ENCODE measurements around the gene MACROD1. TPM values are rescaled to one million over a fixed set of nuclear protein-coding genes. Genes with fewer than 3 reads are reported as not detected.

Gene MACROD1
- total RNA-seq, 1 donor from 2014 or later: 20.6 TPM

- no peak overlapping the region for H3K4me3 Mint-ChIP-seq (ENCODE audit: unreplicated experiment)
- peaks cover 6% of the 10 kb centered on the region for H3K27me3 Mint-ChIP-seq (ENCODE audit: low read depth)
- no peaks in the 10 kb centered on the region for H3K9me3 Mint-ChIP-seq (ENCODE audit: low read depth)
- peaks cover 3% of the 10 kb centered on the region for H3K36me3 Mint-ChIP-seq (ENCODE audit: low read depth)
- H3K4me1 Mint-ChIP-seq (ENCODE audit: low read depth): peaks cover 12% of the 10 kb centered on the region
- no peak for TF ChIP-seq CTCF (IDR thresholded peaks at IDR 0.05)
- H3K27ac Mint-ChIP-seq (ENCODE audit: unreplicated experiment): no peak overlapping the region
- DNase-seq (ENCODE audit: low spot score): no peak
Observed at GRCh38 chr11:64086258-64087123, 79.4 kb downstream of the MACROD1 start.

- TF ChIP-seq CTCF (IDR thresholded peaks at IDR 0.05): no peak
- Mint-ChIP-seq H3K9me3 (ENCODE audit: low read depth) (no peaks in the 10 kb centered on the region), H3K4me1 (ENCODE audit: low read depth) (peaks cover 5% of the 10 kb centered on the region), H3K27me3 (ENCODE audit: low read depth) (peaks cover 6% of the 10 kb centered on the region), H3K36me3 (ENCODE audit: low read depth) (peaks cover 3% of the 10 kb centered on the region), H3K27ac (ENCODE audit: unreplicated experiment) (no peak overlapping the region), H3K4me3 (ENCODE audit: unreplicated experiment) (no peak overlapping the region)
- no peak for DNase-seq (ENCODE audit: low spot score)
Observed at GRCh38 chr11:64085906-64086257, 80.0 kb downstream of the MACROD1 start.

DNA sequence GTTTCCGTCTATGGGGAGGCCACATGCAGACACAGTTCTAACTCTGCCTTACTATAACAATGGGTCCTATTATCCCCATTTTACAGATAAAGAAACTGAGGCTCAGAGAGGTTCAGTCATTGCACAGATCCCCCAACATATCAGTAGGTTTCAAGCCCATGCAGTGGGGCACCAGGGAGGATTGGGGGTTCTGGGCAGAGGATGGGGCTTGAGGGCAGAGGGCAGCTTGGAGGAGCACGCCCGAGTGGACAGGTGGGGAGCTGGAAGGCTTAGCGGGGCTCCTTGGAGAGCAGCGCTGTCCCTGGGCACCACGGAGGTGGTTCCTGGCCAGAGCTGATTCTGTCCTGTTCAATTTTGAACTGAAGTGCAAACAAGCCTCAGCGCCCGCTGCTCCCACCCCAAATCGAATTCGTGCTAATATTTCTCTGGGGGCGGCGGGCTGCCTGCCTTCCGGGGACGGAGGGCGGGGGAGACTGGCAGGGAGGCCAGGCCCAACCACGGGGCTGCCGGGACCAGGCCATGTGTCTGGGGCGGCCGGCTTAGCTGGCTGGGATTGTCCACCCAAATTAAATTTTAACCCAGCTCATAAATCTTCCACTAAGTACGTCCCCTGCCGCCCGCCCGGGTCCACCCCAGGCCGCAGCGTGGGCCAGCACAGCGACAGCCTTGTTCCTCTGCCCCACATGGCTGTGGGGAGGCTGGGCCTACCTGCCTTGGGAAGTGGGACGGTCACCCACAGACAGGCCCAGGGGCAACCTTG is 80.8 kb downstream of the MACROD1 start:
- no peak for TF ChIP-seq CTCF (IDR thresholded peaks at IDR 0.05)
- Mint-ChIP-seq H3K36me3 (ENCODE audit: low read depth) (peaks cover 3% of the 10 kb centered on the region), H3K4me3 (ENCODE audit: unreplicated experiment) (no peak overlapping the region), H3K9me3 (ENCODE audit: low read depth) (no peaks in the 10 kb centered on the region), H3K27ac (ENCODE audit: unreplicated experiment) (no peak overlapping the region), H3K27me3 (ENCODE audit: low read depth) (peaks cover 6% of the 10 kb centered on the region), H3K4me1 (ENCODE audit: low read depth) (peaks cover 5% of the 10 kb centered on the region)
- no peak for DNase-seq (ENCODE audit: low spot score)

DNA sequence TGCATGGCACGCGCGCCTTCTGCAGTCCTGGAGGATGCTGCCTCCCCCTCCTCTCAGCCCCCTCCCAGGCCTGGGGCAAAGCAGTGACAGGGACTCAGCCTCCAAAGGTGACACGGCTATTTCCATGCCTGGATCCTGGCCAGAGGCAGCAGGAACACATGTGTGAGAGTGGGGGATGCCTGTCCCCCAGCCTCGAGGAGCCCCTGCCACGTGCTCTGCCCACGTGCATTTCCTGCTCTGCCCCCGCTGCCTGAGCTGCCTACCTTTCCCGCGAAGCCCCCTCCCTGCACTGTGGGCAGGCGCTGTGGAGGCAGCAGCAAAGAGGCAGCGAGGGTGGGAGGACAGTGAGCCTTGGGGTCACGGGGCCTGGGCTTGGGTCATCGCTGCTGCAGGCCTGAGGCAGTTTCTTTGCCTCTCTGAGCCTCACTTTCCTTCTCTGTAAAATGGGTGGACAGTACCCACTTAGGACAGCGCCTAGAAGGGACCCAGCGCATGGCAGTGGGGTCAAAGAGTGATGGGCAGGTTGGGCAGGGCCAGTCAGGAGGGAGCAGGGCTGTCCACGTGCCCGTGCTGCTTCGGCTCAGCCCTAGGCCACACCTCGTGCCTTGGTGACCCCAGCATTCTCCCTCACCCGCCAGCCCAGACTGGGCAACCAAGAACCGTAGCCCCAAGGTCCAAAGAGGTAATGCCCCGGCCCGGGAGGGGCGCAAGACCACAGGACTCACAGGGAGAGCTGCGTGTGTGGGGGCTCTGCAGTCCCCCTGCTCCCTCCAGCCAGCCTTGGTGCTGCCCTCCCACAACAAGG is 81.6 kb downstream of the MACROD1 start:
- no peak for DNase-seq (ENCODE audit: low spot score)
- Mint-ChIP-seq H3K4me1 (ENCODE audit: low read depth) (peaks cover 5% of the 10 kb centered on the region), H3K27me3 (ENCODE audit: low read depth) (peaks cover 9% of the 10 kb centered on the region), H3K27ac (ENCODE audit: unreplicated experiment) (no peak overlapping the region), H3K4me3 (ENCODE audit: unreplicated experiment) (no peak overlapping the region), H3K9me3 (ENCODE audit: low read depth) (no peaks in the 10 kb centered on the region), H3K36me3 (ENCODE audit: low read depth) (peaks cover 3% of the 10 kb centered on the region)
- TF ChIP-seq CTCF (IDR thresholded peaks at IDR 0.05): no peak

Data from chondrocyte (in vitro differentiated cells).